ENCODE data around the gene TNFRSF6B. TPM values are rescaled to one million over a fixed set of nuclear protein-coding genes. Genes with fewer than 3 reads are reported as not detected.

TNFRSF6B gene
- total RNA-seq, 1 donor from 2014 or later, result 2.3 TPM

GRCh38 chr20:63706852-63707557, 10.6 kb downstream of the TNFRSF6B start:
- peak; percentile 84 for DNase-seq (ENCODE audit: extremely low spot score, unreplicated experiment)
- Mint-ChIP-seq H3K27me3 (ENCODE audit: unreplicated experiment) (no peaks in the 10 kb centered on the region), H3K36me3 (ENCODE audit: unreplicated experiment) (peaks cover 25% of the 10 kb centered on the region), H3K9me3 (ENCODE audit: unreplicated experiment) (no peaks in the 10 kb centered on the region), H3K4me3 (ENCODE audit: unreplicated experiment) (peak overlapping the region; percentile 81), H3K27ac (ENCODE audit: unreplicated experiment) (peak overlapping the region; percentile 61), H3K4me1 (ENCODE audit: unreplicated experiment) (peaks cover 25% of the 10 kb centered on the region)
- TF ChIP-seq CTCF (IDR thresholded peaks at IDR 0.05), result peak; percentile 38

GRCh38 chr20:63707558-63708300, 11.3 kb downstream of the TNFRSF6B start, which contains the start of the genes ARFRP1 and ZGPAT:
Gene ARFRP1 (minus strand): TSS chr20:63707976. CDS start chr20:63707091, 885 bp downstream.
Gene ZGPAT (plus strand): TSS chr20:63708039. CDS start chr20:63708581, 542 bp downstream.
- Mint-ChIP-seq H3K4me1 (ENCODE audit: unreplicated experiment) (peaks cover 25% of the 10 kb centered on the region), H3K4me3 (ENCODE audit: unreplicated experiment) (peak within 1 kb of the TSS; percentile 81), H3K9me3 (ENCODE audit: unreplicated experiment) (peaks cover 5% of the 10 kb centered on the region), H3K27ac (ENCODE audit: unreplicated experiment) (peak within 1 kb of the TSS; percentile 63), H3K36me3 (ENCODE audit: unreplicated experiment) (peaks cover 31% of the 10 kb centered on the region), H3K27me3 (ENCODE audit: unreplicated experiment) (no peaks in the 10 kb centered on the region)
- DNase-seq (ENCODE audit: extremely low spot score, unreplicated experiment), result peak; percentile 91
- TF ChIP-seq CTCF (IDR thresholded peaks at IDR 0.05), result no peak

- no peak for DNase-seq (ENCODE audit: extremely low spot score, unreplicated experiment)
- TF ChIP-seq CTCF (IDR thresholded peaks at IDR 0.05), result no peak
- H3K36me3 Mint-ChIP-seq (ENCODE audit: unreplicated experiment), result peaks cover 33% of the 10 kb centered on the region
- H3K4me1 Mint-ChIP-seq (ENCODE audit: unreplicated experiment), result peaks cover 25% of the 10 kb centered on the region
- peak overlapping the region; percentile 63 for H3K27ac Mint-ChIP-seq (ENCODE audit: unreplicated experiment)
- no peaks in the 10 kb centered on the region for H3K27me3 Mint-ChIP-seq (ENCODE audit: unreplicated experiment)
- H3K4me3 Mint-ChIP-seq (ENCODE audit: unreplicated experiment), result peak overlapping the region; percentile 77
- H3K9me3 Mint-ChIP-seq (ENCODE audit: unreplicated experiment), result peaks cover 5% of the 10 kb centered on the region
Observed at GRCh38 chr20:63708301-63709148, 12.1 kb downstream of the TNFRSF6B start.

GRCh38 chr20:63709149-63709527, 12.7 kb downstream of the TNFRSF6B start:
- H3K9me3 Mint-ChIP-seq (ENCODE audit: unreplicated experiment), result peaks cover 5% of the 10 kb centered on the region
- H3K27me3 Mint-ChIP-seq (ENCODE audit: unreplicated experiment), result no peaks in the 10 kb centered on the region
- no peak overlapping the region for H3K27ac Mint-ChIP-seq (ENCODE audit: unreplicated experiment)
- no peak for DNase-seq (ENCODE audit: extremely low spot score, unreplicated experiment)
- H3K36me3 Mint-ChIP-seq (ENCODE audit: unreplicated experiment), result peaks cover 36% of the 10 kb centered on the region
- TF ChIP-seq CTCF (IDR thresholded peaks at IDR 0.05), result no peak
- H3K4me1 Mint-ChIP-seq (ENCODE audit: unreplicated experiment), result peaks cover 25% of the 10 kb centered on the region
- peak overlapping the region; percentile 77 for H3K4me3 Mint-ChIP-seq (ENCODE audit: unreplicated experiment)
